Suppressor macrophage (primary cell): ENCODE results near the gene NR4A1.
"Not testable (repeated sequence)": the region's sequence is repeated elsewhere in the genome, so short reads cannot be mapped to it uniquely, and the experiment has no call there.

ENCODE experiments used
- DNase-seq, 4 experiments: peaks; one replicate each; pipeline ENCODE4 v3.0.0-alpha.2; 2020 to 2022

NR4A1 gene

GRCh38 chr12:52097045-52097666 is 45.9 kb downstream of the NR4A1 start:
- DNase-seq = no peak

DNA sequence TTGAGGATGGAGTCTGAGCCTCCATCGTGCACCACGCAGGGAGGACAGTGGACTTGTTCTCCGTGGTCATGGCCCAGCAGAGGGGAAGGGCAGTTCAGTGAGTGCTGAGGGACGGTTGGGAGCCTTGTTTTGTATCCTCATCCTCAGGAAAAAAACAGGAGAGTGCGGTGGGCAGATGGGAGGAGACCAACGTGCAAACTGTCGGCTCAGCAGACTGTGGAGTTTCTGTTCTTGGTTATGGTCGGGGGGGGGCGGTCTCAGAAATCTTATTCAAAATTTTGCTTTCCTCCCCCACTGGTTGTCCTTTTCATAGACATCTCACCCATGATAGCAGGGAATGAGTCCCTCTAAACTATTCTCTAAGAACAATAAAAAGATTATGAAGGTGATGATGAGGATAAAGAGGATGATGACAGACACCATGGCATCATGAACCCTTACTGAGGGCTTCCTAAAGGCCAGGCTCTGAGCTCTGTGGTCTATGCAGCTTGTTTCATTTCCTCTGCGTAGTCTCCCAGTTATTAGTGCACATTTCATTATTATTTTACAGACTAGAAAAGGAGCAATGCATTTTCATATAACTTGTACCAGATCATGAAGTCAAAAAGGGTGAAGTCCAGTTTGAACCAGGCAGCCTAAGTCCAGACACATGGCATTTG is 53.3 kb downstream of the NR4A1 start:
- DNase-seq = not testable (repeated sequence)
